Type B pancreatic cell (in vitro differentiated cells): ENCODE data around the gene SLC12A8. TPM values are rescaled to one million over a fixed set of nuclear protein-coding genes. Genes with fewer than 3 reads are reported as not detected.

Source experiments
- DNase-seq: peaks from one replicate; pipeline ENCODE4 v3.0.0; 2021; ENCODE audit warnings: mixed read lengths; ENCODE audit not compliant: unreplicated experiment; ENCODE audit errors: extremely low spot score
- H3K27ac Mint-ChIP-seq: 2 replicates; pipeline ENCODE4 v1.8.0; 2021; ENCODE audit warnings: mild to moderate bottlenecking, mixed read lengths
- H3K27me3 Mint-ChIP-seq: 2 replicates; pipeline ENCODE4 v1.8.0; 2021; ENCODE audit warnings: mixed read lengths
- H3K36me3 Mint-ChIP-seq: 2 replicates; pipeline ENCODE4 v1.8.0; 2021; ENCODE audit warnings: mixed read lengths
- H3K4me1 Mint-ChIP-seq: one replicate; pipeline ENCODE4 v1.8.0; 2021; ENCODE audit warnings: mixed read lengths; ENCODE audit not compliant: unreplicated experiment
- H3K4me3 Mint-ChIP-seq: 2 replicates; pipeline ENCODE4 v1.8.0; 2021; ENCODE audit warnings: mild to moderate bottlenecking, mixed read lengths
- H3K9me3 Mint-ChIP-seq: 2 replicates; pipeline ENCODE4 v1.8.0; 2021; ENCODE audit warnings: mixed read lengths
- CTCF ChIP-seq: fragments of 200-600 bp; sonication (generic); conservative IDR thresholded peaks from 2 replicates; pipeline ENCODE4 v1.5.0; 2021; ENCODE audit warnings: antibody characterized with exemption, mild to moderate bottlenecking
- total RNA-seq: library from RNA; stranded (reverse); gene quantifications from 2 replicates; pipeline ENCODE4 v1.2.1, GENCODE V29; 2021; ENCODE audit warnings: low replicate concordance

The SLC12A8 gene
- total RNA-seq, 1 donor from 2014 or later = 6.8 TPM

GRCh38 chr3:125156456-125156855 lies 56.1 kb downstream of the SLC12A8 start:
- Mint-ChIP-seq H3K36me3 (peaks cover 4% of the 10 kb centered on the region), H3K4me3 (no peak overlapping the region), H3K27me3 (no peaks in the 10 kb centered on the region)

GRCh38 chr3:125154800-125155269 lies 57.7 kb downstream of the SLC12A8 start:
- H3K27me3 Mint-ChIP-seq = no peaks in the 10 kb centered on the region

More at GRCh38 chr3:125156456-125156855, 56.1 kb downstream of the SLC12A8 start:
- TF ChIP-seq CTCF = no peak
- Mint-ChIP-seq H3K4me1 (peaks cover 39% of the 10 kb centered on the region), H3K9me3 (no peaks in the 10 kb centered on the region), H3K27ac (no peak overlapping the region)
- no peak for DNase-seq

GRCh38 chr3:125154110-125154509 lies 58.4 kb downstream of the SLC12A8 start:
- H3K27me3 Mint-ChIP-seq = no peaks in the 10 kb centered on the region

More at GRCh38 chr3:125154800-125155269, 57.7 kb downstream of the SLC12A8 start:
- H3K4me3 Mint-ChIP-seq = no peak overlapping the region
- no peak for DNase-seq
- H3K36me3 Mint-ChIP-seq = peaks cover 4% of the 10 kb centered on the region
- no peaks in the 10 kb centered on the region for H3K9me3 Mint-ChIP-seq
- no peak overlapping the region for H3K27ac Mint-ChIP-seq
- H3K4me1 Mint-ChIP-seq = peaks cover 38% of the 10 kb centered on the region
- no peak for TF ChIP-seq CTCF

GRCh38 chr3:125152951-125153350 lies 59.6 kb downstream of the SLC12A8 start:
- peaks cover 39% of the 10 kb centered on the region for H3K4me1 Mint-ChIP-seq
- H3K27ac Mint-ChIP-seq = no peak overlapping the region
- no peak overlapping the region for H3K4me3 Mint-ChIP-seq

More at GRCh38 chr3:125154110-125154509, 58.4 kb downstream of the SLC12A8 start:
- Mint-ChIP-seq H3K9me3 (no peaks in the 10 kb centered on the region), H3K4me1 (peaks cover 43% of the 10 kb centered on the region), H3K36me3 (peaks cover 4% of the 10 kb centered on the region), H3K27ac (no peak overlapping the region), H3K4me3 (no peak overlapping the region)
- TF ChIP-seq CTCF = no peak
- DNase-seq = no peak

GRCh38 chr3:125151916-125152315 lies 60.6 kb downstream of the SLC12A8 start:
- no peak overlapping the region for H3K4me3 Mint-ChIP-seq
- peaks cover 44% of the 10 kb centered on the region for H3K4me1 Mint-ChIP-seq
- H3K27ac Mint-ChIP-seq = no peak overlapping the region
- peaks cover 4% of the 10 kb centered on the region for H3K36me3 Mint-ChIP-seq
- no peak for TF ChIP-seq CTCF
- no peak for DNase-seq
- no peaks in the 10 kb centered on the region for H3K9me3 Mint-ChIP-seq
- H3K27me3 Mint-ChIP-seq = no peaks in the 10 kb centered on the region

More at GRCh38 chr3:125152951-125153350, 59.6 kb downstream of the SLC12A8 start:
- no peak for DNase-seq
- peaks cover 4% of the 10 kb centered on the region for H3K36me3 Mint-ChIP-seq
- H3K9me3 Mint-ChIP-seq = no peaks in the 10 kb centered on the region
- no peaks in the 10 kb centered on the region for H3K27me3 Mint-ChIP-seq
- no peak for TF ChIP-seq CTCF

DNA sequence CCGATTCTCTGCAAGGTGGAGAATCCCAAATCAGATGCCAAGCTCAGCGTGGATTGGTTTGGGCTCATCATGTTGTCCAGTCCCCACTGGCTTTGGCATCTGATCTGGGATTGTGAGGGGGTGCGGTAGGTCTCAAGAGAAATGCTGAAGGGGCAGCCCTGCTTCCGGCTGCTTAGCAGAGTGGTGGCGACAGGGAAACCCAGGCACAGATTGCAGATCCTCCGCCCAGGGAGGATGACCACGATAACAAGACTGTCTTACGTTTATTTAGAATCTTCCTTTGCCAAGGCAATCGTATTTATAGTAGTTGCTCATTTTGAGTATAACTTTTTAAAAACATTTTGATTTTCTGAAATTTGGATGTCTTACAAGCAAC lies 61.1 kb downstream of the SLC12A8 start:
- peaks cover 39% of the 10 kb centered on the region for H3K4me1 Mint-ChIP-seq
- no peak for TF ChIP-seq CTCF
- H3K36me3 Mint-ChIP-seq = peaks cover 4% of the 10 kb centered on the region
- no peaks in the 10 kb centered on the region for H3K9me3 Mint-ChIP-seq
- H3K4me3 Mint-ChIP-seq = peak overlapping the region; percentile 22
- no peaks in the 10 kb centered on the region for H3K27me3 Mint-ChIP-seq
- H3K27ac Mint-ChIP-seq = no peak overlapping the region
- no peak for DNase-seq
